Stimulated activated CD4-positive, alpha-beta T cell treated with anti-CD3 and anti-CD28 coated beads, Interleukin-1b, Interleukin-23, amount 100 ng/mL, for 48 hours (primary cell): Measurements from ENCODE around the gene PA2G4.
A peak's percentile ranks its signal among the peaks of the same experiment; 100 is the strongest.
"Not testable (repeated sequence)": the region's sequence is repeated elsewhere in the genome, so short reads cannot be mapped to it uniquely, and the experiment has no call there.

Source experiments
- DNase-seq: peaks from one replicate; pipeline ENCODE4 v3.0.0-alpha.2; 2020

PA2G4 gene

GRCh38 chr12:56154246-56154771, 50.0 kb downstream of the PA2G4 start:
- DNase-seq, result no peak

- no peak for DNase-seq
These were observed 50.5 kb downstream of the PA2G4 start for GRCh38 chr12:56154818-56155217.

- DNase-seq, result no peak
These were observed 51.0 kb downstream of the PA2G4 start for GRCh38 chr12:56155256-56155845.

GRCh38 chr12:56156464-56157200, 52.3 kb downstream of the PA2G4 start:
- DNase-seq, result not testable (repeated sequence)

GRCh38 chr12:56157201-56158028, 53.1 kb downstream of the PA2G4 start:
- peak; percentile 68 for DNase-seq

- DNase-seq, result peak; percentile 94
These were observed 53.9 kb downstream of the PA2G4 start, which contains the start of gene MYL6 for GRCh38 chr12:56158029-56158925. Gene MYL6, plus strand, starts transcription at chr12:56158359. Its CDS starts 43 bp downstream, at chr12:56158402.

GRCh38 chr12:56158926-56159461, 54.6 kb downstream of the PA2G4 start:
- DNase-seq, result peak; percentile 31

- DNase-seq, result no peak
These were observed 55.3 kb downstream of the PA2G4 start for GRCh38 chr12:56159482-56160192.

- DNase-seq, result peak; percentile 57
These were observed 55.9 kb downstream of the PA2G4 start for GRCh38 chr12:56160193-56160763.

GRCh38 chr12:56160894-56161689, 56.7 kb downstream of the PA2G4 start:
- DNase-seq, result no peak

GRCh38 chr12:56161690-56162351, 57.5 kb downstream of the PA2G4 start:
- DNase-seq, result no peak

GRCh38 chr12:56162468-56163290, 58.3 kb downstream of the PA2G4 start:
- no peak for DNase-seq
